Spleen (tissue), 11 donors: ENCODE results near the gene DDR1. TPM values are rescaled to one million over a fixed set of nuclear protein-coding genes. Genes with fewer than 3 reads are reported as not detected.
"Not testable (repeated sequence)": the region's sequence is repeated elsewhere in the genome, so short reads cannot be mapped to it uniquely, and the experiment has no call there.

ENCODE experiments used
- DNase-seq: peaks from one replicate; pipeline ENCODE4 v3.0.0-alpha.2; 2020
- H3K27ac ChIP-seq, 8 donors: fragments of 200-600 bp; sonication (generic) in 7 of 8; 1 replicate in 4 of 8; 2 replicates in 4 of 8; pipeline versions ENCODE4 v1.5.0 to v1.8.0; 2016 to 2021; ENCODE audit warnings: inconsistent platforms in 4 of 8, mild to moderate bottlenecking in 4 of 8, moderate library complexity in 1 of 8
- H3K27me3 ChIP-seq, 7 donors: fragments of 200-600 bp; sonication (generic) in 6 of 7; replicated peaks in 1 of 7; 1 replicate in 4 of 7; 2 replicates in 3 of 7; pipeline versions ENCODE4 v1.5.0 to v1.8.0; 2016 to 2021; ENCODE audit warnings: inconsistent platforms in 3 of 7, mild to moderate bottlenecking in 1 of 7
- H3K36me3 ChIP-seq, 6 donors: fragments of 200-600 bp; sonication (generic) in 5 of 6; 1 replicate in 4 of 6; 2 replicates in 2 of 6; pipeline versions ENCODE4 v1.5.0 to v1.8.0; 2016 to 2021; ENCODE audit warnings: inconsistent platforms in 2 of 6
- H3K4me1 ChIP-seq, 6 donors: fragments of 200-600 bp; sonication (generic) in 5 of 6; 1 replicate in 3 of 6; 2 replicates in 3 of 6; pipeline versions ENCODE4 v1.5.0 to v1.8.0; 2016 to 2021; ENCODE audit warnings: inconsistent platforms in 3 of 6
- H3K4me3 ChIP-seq, 8 donors: fragments of 200-600 bp; sonication (generic) in 7 of 8; 1 replicate in 4 of 8; 2 replicates in 4 of 8; pipeline versions ENCODE4 v1.5.0 to v1.8.0; 2016 to 2021; ENCODE audit warnings: inconsistent platforms in 4 of 8, mild to moderate bottlenecking in 4 of 8, moderate library complexity in 2 of 8
- H3K9me3 ChIP-seq, 8 donors: fragments of 200-600 bp; sonication (generic) in 7 of 8; 1 replicate in 4 of 8; 2 replicates in 4 of 8; pipeline versions ENCODE4 v1.5.0 to v1.8.0; 2016 to 2021; ENCODE audit warnings: inconsistent platforms in 4 of 8
- CTCF ChIP-seq, 11 experiments: fragments of 200-600 bp in 7 of 11; fragments of 450-650 bp in 4 of 11; sonication (generic) in 4 of 11; IDR thresholded peaks in 8 of 11; conservative IDR thresholded peaks in 3 of 11; 1 replicate in 7 of 11; 2 replicates in 4 of 11; pipeline versions ENCODE4 v1.4.0 to v1.8.0; 2016 to 2021; ENCODE audit warnings: antibody characterized with exemption in 11 of 11, inconsistent platforms in 4 of 11, mild to moderate bottlenecking in 1 of 11
- POLR2A ChIP-seq, 3 donors: fragments of 450-650 bp; IDR thresholded peaks; one replicate each; pipeline ENCODE4 v1.5.1; 2017; ENCODE audit warnings: antibody characterized with exemption in 3 of 3, mild to moderate bottlenecking in 1 of 3
- POLR2AphosphoS5 ChIP-seq, 3 donors: sonication (generic); formaldehyde crosslinking; IDR thresholded peaks; one replicate each; pipeline ENCODE4 v1.5.1; 2017; ENCODE audit warnings: antibody characterized with exemption in 3 of 3
- WGBS, 5 donors: extraction: QIAGEN DNeasy Blood & Tissue Kit in 3 of 5; methylation state at CpG; one replicate each; pipeline versions ENCODE4 v1.1.5 to v1.1.7; 2013 to 2018; 5-methylcytosine and 5-hydroxymethylcytosine counted together
- intact Hi-C: fragments of 100-400 bp; cut with DNase I; formaldehyde crosslinking; loops from one replicate; pipeline ENCODE4 v1.15.0; 2023; ENCODE audit warnings: low total_unique reads
- polyA plus RNA-seq, 3 donors: library from polyadenylated mRNA; stranded (reverse); fragments of 200-250 nt; gene quantifications; one replicate each; pipeline ENCODE4 v1.2.1, GENCODE V29; 2013
- total RNA-seq, 7 donors: library from RNA; depleted of rRNA in 3 of 7; stranded (reverse); fragments of >200 nt in 3 of 7; fragmentation: NEBNext Ultra II Directional in 4 of 7; extraction: Animal tissue kit (Norgen Biotek cat#: 25700) in 4 of 7; gene quantifications; one replicate each; pipeline versions ENCODE4 v1.1.0 to v1.2.1, GENCODE V29; 2016 to 2021
- donor health status: healthy with polysubstance abuse.
- donor health status: DM: no; HTN: no; CAD: no; lungs with moderate emphysema.
- donor health status: DM: no; HTN: no; CAD: no.
- donor health status: Bipolar disorder and iron deficiency.
- donor health status: healthy.
- donor health status: DM: no; HTN: no; CAD: no.
- donor health status: DM: yes; HTN: yes; CAD: no.

DDR1 gene
- total and polyA plus RNA-seq, 10 donors = 5.0 to 37.1 (median 17.4) TPM

DNA sequence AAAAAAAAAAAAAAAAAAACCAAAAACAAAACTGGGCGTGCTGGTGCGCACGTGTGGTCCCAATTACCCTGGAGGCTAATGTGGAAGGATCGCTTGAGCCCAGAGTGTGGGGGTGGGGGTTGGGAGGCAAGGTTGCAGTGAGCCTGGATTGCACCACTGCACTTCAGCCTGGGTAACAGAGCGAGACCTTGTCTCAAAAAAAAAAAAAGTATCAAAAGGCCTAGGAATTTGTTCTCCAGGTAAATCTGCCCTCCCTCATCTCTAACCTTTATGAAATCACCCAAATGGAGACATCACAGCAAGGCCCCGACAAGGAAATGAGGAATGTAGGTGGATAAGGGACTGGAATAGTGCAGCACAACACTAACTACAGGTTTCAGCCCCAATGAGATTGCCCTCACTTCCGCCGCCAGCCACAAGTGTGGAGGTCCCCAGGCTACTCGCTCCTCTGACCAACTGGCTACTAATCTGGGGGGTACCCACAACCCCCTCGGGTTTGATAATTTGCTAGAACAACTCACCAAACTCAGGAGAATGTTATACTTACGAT lies 36.8 kb upstream of the DDR1 start:
- no peak overlapping the region for H3K4me3 ChIP-seq
- no peaks in the 10 kb centered on the region for H3K36me3 ChIP-seq
- intact Hi-C loops = no loop called here
- no peak for DNase-seq
- H3K4me1 ChIP-seq = peaks cover 0 to 19% (median 3%) of the 10 kb centered on the region in 6 donors
- H3K27me3 ChIP-seq = peaks cover 0 to 18% (median 0%) of the 10 kb centered on the region in 7 donors
- peaks cover 0 to 28% (median 20%) of the 10 kb centered on the region in 8 donors for H3K9me3 ChIP-seq
- TF ChIP-seq POLR2A (IDR thresholded peaks at IDR 0.05) = no peak
- TF ChIP-seq CTCF (IDR thresholded peaks at IDR 0.05 in 8 of 11, conservative IDR thresholded peaks at IDR 0.05 in 3 of 11) = no peak
- no peak for TF ChIP-seq POLR2AphosphoS5 (IDR thresholded peaks at IDR 0.05)
- 76 to 85% (median 82%) methylated on average over 11 of the region's 11 CpGs for WGBS, 5 donors
- no peak overlapping the region for H3K27ac ChIP-seq

GRCh38 chr6:30847971-30848436 lies 36.3 kb upstream of the DDR1 start:
- TF ChIP-seq CTCF (IDR thresholded peaks at IDR 0.05 in 8 of 11, conservative IDR thresholded peaks at IDR 0.05 in 3 of 11) (no peak), POLR2AphosphoS5 (IDR thresholded peaks at IDR 0.05) (no peak), POLR2A (IDR thresholded peaks at IDR 0.05) (no peak)
- peaks cover 0 to 29% (median 22%) of the 10 kb centered on the region in 8 donors for H3K9me3 ChIP-seq
- WGBS, 5 donors = 77 to 85% (median 79%) methylated on average over 9 of the region's 9 CpGs
- intact Hi-C loops = no loop called here
- DNase-seq = no peak
- no peak overlapping the region for H3K4me3 ChIP-seq
- H3K4me1 ChIP-seq = peaks cover 0 to 14% (median 3%) of the 10 kb centered on the region in 6 donors
- H3K27ac ChIP-seq = no peak overlapping the region
- peaks cover 0 to 18% (median 0%) of the 10 kb centered on the region in 7 donors for H3K27me3 ChIP-seq
- H3K36me3 ChIP-seq = no peaks in the 10 kb centered on the region

GRCh38 chr6:30849903-30850651 lies 34.2 kb upstream of the DDR1 start:
- H3K9me3 ChIP-seq = peaks cover 0 to 29% (median 22%) of the 10 kb centered on the region in 8 donors
- no peak overlapping the region for H3K27ac ChIP-seq
- H3K36me3 ChIP-seq = no peaks in the 10 kb centered on the region
- DNase-seq = no peak
- WGBS, 5 donors = 74 to 89% (median 84%) methylated on average over 6 of the region's 6 CpGs
- H3K4me3 ChIP-seq = no peak overlapping the region
- H3K4me1 ChIP-seq = no peaks in the 10 kb centered on the region
- intact Hi-C loops = no loop called here
- no peak for TF ChIP-seq POLR2A (IDR thresholded peaks at IDR 0.05)
- TF ChIP-seq POLR2AphosphoS5 (IDR thresholded peaks at IDR 0.05) = no peak
- no peak for TF ChIP-seq CTCF (IDR thresholded peaks at IDR 0.05 in 8 of 11, conservative IDR thresholded peaks at IDR 0.05 in 3 of 11)
- peaks cover 0 to 2% (median 0%) of the 10 kb centered on the region in 7 donors for H3K27me3 ChIP-seq

- intact Hi-C loops, H3K4me1 ChIP-seq, H3K27me3 ChIP-seq, DNase-seq, H3K36me3 ChIP-seq, H3K27ac ChIP-seq, H3K4me3 ChIP-seq: not testable (repeated sequence)
- H3K9me3 ChIP-seq = peaks cover 0 to 29% (median 22%) of the 10 kb centered on the region in 8 donors
- WGBS, 5 donors = 63 to 96% (median 86%) methylated on average over 2 of the region's 2 CpGs
Observed at GRCh38 chr6:30852459-30852858, 31.9 kb upstream of the DDR1 start.
